Measurements from ENCODE around the gene SLC22A2.

GRCh38 chr6:160190973-160191372 is 67.6 kb downstream of the SLC22A2 start:
- TF ChIP-seq CTCF (IDR thresholded peaks at IDR 0.05) (no peak), POLR2A (IDR thresholded peaks at IDR 0.05) (no peak)
